Upper lobe of left lung (tissue), 4 donors: ENCODE results near the gene ARL5C.

ENCODE experiments used
- EP300 ChIP-seq, 4 donors: sonication (generic); formaldehyde crosslinking; IDR thresholded peaks; one replicate each; pipeline ENCODE4 v1.5.1; 2017; ENCODE audit warnings: antibody characterized with exemption in 4 of 4, control low read depth in 2 of 4
- POLR2A ChIP-seq, 4 donors: fragments of 450-650 bp; IDR thresholded peaks; one replicate each; pipeline ENCODE4 v1.5.1; 2016 to 2017; ENCODE audit warnings: antibody characterized with exemption in 4 of 4, mild to moderate bottlenecking in 2 of 4
- POLR2AphosphoS5 ChIP-seq, 2 donors: sonication (generic); formaldehyde crosslinking; IDR thresholded peaks; one replicate each; pipeline ENCODE4 v1.5.1; 2017; ENCODE audit warnings: antibody characterized with exemption in 2 of 2
- TF ChIP-seq, protein P1 (sequence below), 6 experiments: fragments of 450-650 bp in 4 of 6; fragments of 200-600 bp in 2 of 6; sonication (generic) in 2 of 6; IDR thresholded peaks; one replicate each; pipeline ENCODE4 v1.5.1; 2016 to 2019; ENCODE audit warnings: antibody characterized with exemption in 6 of 6

DNA sequence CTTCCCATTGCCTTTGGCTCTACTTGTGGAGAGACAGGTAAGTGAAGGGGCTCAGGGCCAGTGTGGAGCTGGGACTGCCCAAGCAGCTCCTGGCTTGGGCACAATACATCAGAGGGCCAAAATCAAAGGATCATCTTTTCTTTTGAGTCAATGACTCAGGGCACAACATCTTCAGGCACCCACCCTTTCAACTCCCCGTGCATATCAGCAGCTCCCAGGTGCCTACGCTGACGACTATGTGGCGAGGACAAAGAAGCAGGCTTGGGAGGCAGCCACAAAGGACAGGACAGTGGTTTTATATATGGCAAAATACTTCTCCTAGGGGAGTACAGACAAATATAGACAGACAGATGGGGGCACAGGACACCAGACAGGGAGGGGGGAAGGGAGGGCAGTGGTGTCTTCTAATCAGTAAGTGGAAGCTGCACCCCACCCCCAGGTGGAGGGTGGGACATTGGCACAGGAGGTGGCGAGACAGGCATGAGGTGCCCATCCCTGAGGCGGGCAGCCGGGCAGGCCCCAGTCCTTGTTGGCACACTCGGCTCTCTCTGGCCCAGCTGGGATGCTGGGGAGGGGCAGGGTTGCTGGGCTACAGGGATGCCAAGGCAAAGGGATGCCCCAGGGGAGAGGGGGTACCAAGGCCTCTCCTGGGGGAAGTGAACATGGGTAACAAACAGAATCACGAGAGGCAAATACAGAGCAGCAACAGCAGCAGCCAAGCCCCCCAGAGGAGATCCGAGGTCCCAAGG, 7.7 kb upstream of the ARL5C start:
- TF ChIP-seq EP300 (IDR thresholded peaks at IDR 0.05): no peak
- no peak for TF ChIP-seq POLR2A (IDR thresholded peaks at IDR 0.05)
- TF ChIP-seq, protein P1, sequence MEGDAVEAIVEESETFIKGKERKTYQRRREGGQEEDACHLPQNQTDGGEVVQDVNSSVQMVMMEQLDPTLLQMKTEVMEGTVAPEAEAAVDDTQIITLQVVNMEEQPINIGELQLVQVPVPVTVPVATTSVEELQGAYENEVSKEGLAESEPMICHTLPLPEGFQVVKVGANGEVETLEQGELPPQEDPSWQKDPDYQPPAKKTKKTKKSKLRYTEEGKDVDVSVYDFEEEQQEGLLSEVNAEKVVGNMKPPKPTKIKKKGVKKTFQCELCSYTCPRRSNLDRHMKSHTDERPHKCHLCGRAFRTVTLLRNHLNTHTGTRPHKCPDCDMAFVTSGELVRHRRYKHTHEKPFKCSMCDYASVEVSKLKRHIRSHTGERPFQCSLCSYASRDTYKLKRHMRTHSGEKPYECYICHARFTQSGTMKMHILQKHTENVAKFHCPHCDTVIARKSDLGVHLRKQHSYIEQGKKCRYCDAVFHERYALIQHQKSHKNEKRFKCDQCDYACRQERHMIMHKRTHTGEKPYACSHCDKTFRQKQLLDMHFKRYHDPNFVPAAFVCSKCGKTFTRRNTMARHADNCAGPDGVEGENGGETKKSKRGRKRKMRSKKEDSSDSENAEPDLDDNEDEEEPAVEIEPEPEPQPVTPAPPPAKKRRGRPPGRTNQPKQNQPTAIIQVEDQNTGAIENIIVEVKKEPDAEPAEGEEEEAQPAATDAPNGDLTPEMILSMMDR (IDR thresholded peaks at IDR 0.05): no peak
- no peak for TF ChIP-seq POLR2AphosphoS5 (IDR thresholded peaks at IDR 0.05)
